GM13976 (cell line): Measurements from ENCODE around the gene SFTPA2.
"Not testable (repeated sequence)": the region's sequence is repeated elsewhere in the genome, so short reads cannot be mapped to it uniquely, and the experiment has no call there.

Source experiments
- DNase-seq: peaks from one replicate; pipeline ENCODE4 v3.0.0; 2012; ENCODE audit warnings: low spot score
- in situ Hi-C: fragments of 300-500 bp; cut with MboI; formaldehyde crosslinking; loops from one replicate; pipeline ENCODE4 v1.12.0; 2022; ENCODE audit warnings: low sequenced_read_pairs, mixed read lengths, inconsistent platforms; ENCODE audit not compliant: unreplicated experiment
- TF ChIP-seq, protein P1 (sequence below): IDR thresholded peaks from 2 replicates; pipeline ENCODE4 v1.5.1; 2012; ENCODE audit warnings: borderline replicate concordance, mild to moderate bottlenecking; ENCODE audit not compliant: insufficient read depth; ENCODE audit errors: extremely low read depth, missing control alignments, control extremely low read depth

The SFTPA2 gene

DNA sequence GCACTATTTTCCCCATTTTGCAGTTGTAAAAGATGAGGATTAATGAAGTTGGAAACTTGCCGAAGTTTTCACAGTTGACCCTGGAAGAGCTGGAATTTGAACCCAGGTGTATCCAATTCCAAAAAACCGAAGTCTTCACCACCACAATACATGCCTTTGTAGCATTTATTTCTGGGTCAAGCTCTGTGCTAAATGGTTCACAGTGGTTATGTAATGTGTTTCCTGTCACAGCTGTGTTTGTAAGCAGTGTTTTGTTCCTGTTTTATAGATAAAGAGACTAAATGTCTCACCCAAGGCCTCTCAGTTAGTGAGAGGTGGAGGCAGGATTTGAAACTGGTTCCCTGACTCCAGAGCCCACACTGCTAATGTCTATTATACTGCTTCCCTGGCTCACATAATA, 17.6 kb downstream of the SFTPA2 start:
- DNase-seq = no peak
- TF ChIP-seq, protein P1, sequence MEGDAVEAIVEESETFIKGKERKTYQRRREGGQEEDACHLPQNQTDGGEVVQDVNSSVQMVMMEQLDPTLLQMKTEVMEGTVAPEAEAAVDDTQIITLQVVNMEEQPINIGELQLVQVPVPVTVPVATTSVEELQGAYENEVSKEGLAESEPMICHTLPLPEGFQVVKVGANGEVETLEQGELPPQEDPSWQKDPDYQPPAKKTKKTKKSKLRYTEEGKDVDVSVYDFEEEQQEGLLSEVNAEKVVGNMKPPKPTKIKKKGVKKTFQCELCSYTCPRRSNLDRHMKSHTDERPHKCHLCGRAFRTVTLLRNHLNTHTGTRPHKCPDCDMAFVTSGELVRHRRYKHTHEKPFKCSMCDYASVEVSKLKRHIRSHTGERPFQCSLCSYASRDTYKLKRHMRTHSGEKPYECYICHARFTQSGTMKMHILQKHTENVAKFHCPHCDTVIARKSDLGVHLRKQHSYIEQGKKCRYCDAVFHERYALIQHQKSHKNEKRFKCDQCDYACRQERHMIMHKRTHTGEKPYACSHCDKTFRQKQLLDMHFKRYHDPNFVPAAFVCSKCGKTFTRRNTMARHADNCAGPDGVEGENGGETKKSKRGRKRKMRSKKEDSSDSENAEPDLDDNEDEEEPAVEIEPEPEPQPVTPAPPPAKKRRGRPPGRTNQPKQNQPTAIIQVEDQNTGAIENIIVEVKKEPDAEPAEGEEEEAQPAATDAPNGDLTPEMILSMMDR = no peak
- in situ Hi-C loops = no loop called here

DNA sequence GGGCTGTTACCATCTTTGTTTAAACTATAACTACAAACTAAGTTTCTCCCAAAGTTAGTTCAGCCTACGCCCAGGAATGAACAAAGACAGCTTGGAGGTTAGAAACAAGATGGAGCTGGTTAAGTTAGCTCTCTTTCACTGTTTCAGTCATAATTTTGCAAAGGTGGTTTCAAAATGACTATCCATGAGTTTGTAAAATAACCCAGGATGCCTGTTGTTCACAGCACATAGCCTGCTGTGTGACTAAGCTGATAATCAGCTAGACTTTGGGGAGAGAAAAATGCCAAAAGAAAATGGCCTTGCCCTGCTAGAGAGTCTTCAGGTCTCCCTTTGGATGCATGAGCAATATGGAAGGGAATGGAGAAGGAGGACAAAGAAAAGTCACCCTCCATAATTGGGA, 19.3 kb downstream of the SFTPA2 start:
- in situ Hi-C loops, DNase-seq: not testable (repeated sequence)

DNA sequence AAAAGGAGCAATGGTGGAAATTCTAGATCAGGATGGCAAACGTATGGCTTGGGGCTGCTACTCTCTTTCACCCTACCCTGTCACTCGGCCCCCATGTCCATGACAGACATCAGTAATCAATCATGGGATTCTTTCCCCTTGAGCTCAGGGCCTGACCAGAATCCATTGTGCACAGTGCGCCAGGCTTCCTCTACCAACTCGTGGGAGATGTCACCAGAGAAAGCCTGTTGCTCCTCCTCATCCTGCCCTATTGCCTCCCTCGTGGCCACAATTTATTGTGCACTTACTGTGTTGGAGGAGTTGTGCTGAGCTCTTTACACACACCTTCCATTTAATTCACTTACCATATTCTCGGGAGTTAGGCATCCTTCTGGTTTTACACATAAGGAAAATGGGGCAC, 21.9 kb downstream of the SFTPA2 start:
- in situ Hi-C loops, DNase-seq: not testable (repeated sequence)

DNA sequence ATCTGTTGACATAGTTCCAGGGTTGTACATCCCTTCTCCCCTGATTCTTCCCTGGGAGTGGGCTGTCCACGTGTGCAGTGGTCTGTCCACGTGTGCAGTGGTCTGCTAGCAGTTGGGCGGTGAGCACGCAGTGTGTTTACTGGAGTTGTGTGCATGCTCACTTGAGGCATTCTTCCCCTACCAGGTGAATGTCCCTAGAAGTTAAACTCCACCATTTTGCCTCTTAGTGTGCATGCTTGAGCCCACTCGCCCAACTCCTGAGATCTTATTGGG, 26.4 kb downstream of the SFTPA2 start:
- in situ Hi-C loops, DNase-seq: not testable (repeated sequence)

DNA sequence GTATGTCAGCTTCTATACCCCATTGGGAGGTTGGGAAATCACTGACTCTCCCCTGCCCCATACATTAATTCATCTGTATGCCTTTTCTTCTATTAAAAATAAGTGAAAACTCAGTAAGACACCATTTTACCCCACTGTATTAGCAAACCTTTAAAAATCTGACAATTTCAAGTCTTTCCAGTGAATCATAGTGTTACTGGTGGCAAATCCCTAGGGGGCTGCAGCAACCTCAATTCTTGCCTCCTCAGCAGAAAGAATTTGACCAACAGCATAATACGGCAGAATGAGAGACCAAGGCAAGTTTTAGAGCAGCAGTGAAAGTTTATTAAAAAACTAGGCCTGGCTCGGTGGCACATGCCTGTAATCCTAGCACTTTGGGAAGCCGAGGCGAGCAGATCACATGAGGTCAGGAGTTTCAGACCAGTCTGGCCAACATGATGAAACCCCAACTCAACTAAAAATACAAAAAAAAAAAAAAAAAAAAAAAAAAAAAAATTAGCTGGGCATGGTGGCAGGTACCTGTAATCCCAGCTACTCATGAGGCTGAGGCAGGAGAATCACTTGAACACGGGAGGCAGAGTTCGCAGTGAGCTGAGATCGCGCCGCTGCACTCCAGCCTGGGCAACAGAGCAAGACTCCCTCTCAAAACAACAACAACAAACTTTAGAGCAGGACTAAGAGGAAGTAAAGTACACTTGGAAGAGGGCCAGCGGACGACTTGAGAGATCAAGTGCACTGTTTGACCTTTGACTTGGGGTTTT, 26.9 kb downstream of the SFTPA2 start:
- DNase-seq, in situ Hi-C loops: not testable (repeated sequence)

DNA sequence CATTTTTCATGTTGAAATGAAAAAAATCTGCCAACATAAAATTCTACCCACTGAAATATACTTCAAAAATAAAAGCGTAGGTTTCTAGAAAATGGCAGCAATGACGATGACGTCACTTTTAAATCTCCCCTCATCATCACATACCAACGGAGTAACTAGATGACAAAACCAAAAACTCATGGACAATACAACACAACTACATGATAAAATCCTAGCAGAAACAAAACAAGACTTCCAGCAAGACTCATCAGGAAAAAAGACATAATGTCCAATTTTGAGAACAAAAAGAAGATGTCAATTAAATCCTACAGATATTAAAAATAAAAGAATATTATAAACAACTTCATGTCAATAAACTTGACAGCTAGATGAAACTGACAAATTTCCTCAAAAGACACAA, 31.9 kb downstream of the SFTPA2 start:
- in situ Hi-C loops = not testable (repeated sequence)

DNA sequence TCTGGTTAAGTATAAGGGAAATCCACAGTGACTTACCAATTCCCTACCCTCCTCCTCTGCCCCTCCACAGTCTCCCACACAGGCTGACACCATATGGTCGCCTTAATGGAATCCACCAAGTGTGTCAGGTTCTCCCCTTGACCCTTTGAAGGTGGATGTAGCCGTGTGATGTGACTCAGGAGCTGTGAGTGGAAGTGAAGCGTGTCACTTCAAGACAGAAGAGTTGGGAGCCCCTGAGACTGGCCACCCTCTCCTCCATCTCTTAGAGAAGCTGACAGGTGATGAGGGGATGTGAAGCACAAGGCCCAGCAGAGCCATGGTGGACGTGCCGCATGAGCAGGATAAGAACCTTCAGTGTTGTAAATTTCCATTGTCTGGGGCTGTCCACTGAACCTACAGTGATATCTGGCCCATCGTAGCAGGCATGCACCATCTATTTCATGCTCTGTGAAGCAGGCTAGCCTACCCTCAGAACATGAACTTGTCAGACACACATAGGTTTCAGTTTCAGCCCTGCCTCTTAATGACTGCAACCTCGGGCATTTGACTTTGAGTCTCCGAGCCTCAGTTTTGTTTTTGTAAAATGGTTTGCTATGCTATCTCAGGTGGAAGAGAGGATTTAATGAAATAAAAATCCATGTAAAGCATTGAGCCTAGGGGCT, 35.0 kb downstream of the SFTPA2 start:
- DNase-seq, in situ Hi-C loops: not testable (repeated sequence)

More for the DNA sequence above, 31.9 kb downstream of the SFTPA2 start:
- not testable (repeated sequence) for DNase-seq

DNA sequence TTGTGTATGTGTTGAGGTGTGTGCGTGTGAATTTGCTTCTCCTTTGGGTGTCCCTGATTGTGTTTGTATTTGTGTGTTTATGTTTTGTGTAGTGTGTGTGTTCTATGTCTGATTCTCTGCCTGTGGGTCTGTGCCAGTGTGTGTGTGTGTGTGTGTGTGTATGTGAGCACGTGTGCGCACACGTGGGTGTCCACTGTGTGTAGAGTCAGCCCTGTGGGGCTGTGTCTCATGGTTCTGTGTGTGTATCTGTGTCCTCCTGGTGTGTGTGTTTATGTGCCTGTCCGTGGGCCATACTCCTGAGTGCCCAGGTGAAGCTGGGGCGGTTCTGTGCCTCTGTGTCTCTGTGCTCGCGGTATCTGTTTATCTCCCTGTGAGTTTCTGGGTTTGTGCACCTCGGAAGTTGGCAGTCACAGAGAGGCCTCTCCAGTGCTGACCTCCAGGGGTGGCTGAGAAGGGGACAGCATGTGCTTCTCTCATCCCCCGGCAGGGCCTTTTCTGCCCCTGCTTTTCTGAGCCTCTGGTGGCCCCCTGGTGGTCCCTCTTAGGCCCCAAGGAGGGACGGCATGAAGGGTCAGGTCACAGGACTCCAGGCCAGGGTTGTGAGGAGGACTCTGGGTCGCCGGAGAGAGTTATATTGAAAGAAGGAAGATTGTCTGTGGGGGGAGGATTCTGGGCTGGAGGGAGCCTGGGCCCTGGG, 36.9 kb downstream of the SFTPA2 start:
- DNase-seq, in situ Hi-C loops: not testable (repeated sequence)

DNA sequence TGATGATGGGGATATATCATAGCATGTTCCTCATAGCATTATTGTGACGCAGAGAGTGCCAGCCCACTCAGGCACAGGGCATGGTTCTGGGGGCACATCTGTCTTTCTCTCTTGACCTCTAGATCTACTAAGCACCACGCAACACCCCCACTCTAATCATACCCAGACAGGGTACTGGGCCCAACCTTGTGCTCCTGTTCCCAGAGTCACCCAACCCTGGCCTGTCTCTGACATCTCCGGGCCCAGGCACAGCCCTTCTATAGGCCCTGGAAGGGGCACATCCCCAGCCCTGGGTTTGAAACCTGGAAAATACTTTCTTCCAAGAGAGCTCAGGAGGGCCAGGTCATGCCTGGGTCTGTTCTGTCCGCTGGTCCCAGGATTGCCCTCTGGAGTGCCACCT, 37.7 kb downstream of the SFTPA2 start:
- in situ Hi-C loops, DNase-seq: not testable (repeated sequence)

DNA sequence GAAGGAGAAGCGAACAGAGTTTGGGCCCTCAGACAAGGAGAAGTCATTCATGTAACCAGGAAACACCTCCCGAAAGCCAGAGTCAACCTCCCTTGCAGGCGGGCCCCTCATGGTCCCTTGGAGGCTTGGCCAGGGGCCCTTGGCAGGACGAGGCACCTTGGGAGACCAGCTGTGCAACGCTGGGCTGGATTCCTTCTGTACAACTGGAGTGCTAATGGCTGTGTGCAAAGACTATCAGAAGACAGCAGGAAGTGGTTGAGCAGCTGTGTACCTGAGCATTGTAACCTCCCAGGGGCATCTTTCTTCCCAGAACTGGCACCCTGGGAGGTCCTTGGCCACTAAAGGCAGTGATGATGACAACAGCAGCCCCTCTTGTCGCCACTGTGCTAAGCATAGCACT, 38.5 kb downstream of the SFTPA2 start:
- in situ Hi-C loops, DNase-seq: not testable (repeated sequence)

DNA sequence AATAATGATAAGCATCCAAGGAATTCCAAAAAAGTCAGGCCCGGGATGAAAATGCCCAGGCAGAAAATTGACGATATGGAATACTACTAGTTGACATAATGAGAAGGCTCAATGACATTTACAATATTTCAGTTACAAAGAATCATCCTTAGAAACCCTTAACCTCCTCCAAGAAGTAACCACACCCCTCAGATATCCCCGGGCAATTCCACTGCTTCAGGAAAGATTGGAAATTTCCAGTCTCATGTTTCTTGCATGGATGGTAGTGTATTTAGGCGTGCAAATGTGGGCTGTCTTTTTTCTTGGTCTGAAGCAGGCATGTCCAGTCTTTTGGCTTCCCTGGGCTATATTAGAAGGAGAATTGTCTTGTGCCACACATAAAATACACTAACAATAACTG, 42.6 kb downstream of the SFTPA2 start:
- DNase-seq, in situ Hi-C loops: not testable (repeated sequence)

DNA sequence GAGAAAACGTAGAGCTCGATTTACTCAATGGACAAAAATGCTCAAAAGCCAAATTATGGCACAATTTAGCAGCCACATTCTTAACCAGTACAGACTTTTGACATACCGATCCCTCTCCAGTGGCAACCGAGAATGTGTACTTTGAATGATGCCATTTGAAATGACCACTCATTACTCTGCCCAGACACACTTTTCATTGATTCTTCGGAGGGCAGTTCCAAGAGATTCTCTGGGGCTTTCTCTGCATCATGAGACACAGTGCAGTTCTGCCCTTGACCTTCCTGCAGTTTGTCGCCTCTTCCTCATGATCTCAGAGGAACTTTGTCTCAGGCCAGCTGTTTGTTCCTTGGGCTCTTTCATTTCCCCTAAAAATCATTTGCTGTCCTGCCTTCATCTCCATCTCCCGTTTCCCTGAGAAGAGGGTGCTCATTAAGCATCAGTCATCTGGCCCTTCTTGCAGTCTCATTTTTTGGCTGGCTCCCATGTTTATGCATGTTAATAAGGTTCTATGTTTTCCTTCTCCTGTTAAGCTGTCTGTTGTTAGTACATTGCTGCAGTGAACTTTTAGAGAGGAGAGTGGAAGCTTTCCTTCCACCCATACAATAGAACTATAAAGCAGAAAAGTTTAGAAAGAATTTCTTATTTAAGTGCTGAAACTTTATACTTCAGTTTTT, 43.5 kb downstream of the SFTPA2 start:
- in situ Hi-C loops, DNase-seq: not testable (repeated sequence)

DNA sequence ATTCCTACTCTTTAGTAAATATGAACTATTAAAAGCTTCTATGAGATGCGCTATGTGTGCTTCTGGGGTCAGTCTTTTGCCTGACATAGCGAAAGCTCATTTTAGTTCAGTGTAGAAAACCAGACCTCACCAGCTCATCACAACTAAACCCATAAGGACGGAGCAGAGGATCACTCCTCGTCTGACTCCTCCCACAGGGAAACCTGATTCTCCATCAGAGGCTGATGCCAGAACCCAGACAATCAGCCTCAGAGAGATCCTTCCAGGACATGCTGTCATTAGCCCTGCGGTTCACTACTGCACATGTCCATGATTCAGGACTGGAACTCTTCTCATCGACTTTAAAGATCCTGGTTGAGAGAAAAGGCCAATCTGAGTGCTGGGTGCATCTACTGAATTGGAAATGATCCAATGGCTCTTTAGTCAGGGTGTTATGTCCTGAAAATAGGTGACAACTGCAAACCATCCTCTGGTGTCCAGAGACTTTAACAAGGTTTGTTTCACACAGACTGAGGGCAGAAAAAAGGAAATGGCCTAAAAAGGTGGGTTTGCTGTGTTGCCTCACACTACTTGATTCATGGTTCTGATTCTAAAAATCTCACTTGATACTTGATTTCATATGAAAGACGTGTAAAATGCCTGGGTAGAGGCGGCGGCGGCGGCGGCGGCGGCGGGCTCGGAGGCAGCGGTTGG, 48.2 kb downstream of the SFTPA2 start, which contains the start of gene EIF5AL1:
EIF5AL1 (plus strand) TSS at position 643 of the 693 bp plus-strand sequence. CDS start 117 bp downstream, outside the sequence.
- in situ Hi-C loops, DNase-seq: not testable (repeated sequence)

DNA sequence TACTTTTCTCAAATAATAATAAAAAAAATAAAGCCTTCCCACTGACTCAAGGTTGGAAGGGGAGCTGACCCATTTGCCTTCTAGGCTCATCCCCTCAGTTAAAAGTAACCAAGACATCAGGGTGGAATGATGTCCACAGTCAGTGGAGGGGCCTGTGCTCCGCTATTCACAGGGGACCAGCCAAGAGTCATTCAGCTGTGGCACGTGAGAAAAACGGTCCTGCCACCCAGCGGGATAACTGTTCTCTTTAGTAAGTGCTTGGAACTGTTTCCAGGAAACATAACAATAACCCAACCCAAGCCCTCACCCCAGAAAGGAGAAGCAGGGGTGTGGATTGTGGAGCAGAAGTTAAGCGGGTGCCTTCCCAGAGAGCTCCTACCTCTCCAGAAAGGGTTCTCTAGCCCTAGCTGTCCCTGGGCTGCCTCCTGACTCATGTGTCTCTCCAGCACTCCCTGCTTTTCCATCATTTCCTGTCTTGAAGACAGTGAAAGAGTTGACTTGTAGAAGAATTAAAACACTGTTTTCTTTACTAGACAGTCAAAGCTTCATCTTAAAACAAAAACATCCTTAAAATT, 50.2 kb downstream of the SFTPA2 start:
- in situ Hi-C loops = not testable (repeated sequence)

DNA sequence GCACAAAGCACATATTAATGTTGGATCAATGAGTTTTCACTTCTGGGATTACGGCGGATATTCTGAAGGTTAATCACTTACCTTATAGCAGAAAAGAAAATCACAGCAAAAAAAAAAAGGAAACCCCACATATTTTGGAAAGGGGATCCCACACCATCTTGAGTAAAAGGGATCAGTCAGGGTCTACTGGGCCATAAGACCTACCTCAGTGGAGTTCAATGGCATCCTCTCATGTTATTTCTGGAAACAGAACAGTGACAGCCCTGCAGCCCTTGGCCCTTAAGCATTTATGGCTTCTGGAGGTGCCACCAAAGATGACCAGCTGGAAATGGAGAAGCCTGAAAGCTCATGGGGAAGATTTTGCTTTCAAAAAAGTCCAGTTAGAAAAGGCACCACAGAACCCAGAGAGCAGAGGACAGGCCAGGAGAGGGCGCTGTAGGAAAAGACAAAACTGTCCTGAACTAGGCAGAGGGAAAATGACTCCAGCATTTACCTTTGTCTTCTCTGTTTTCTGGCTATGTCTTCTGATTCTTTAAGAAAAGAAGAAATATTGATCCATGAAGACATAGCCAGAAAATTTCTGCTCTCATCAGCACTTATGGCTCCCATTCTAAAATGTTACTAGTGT, 50.8 kb downstream of the SFTPA2 start:
- in situ Hi-C loops, DNase-seq: not testable (repeated sequence)

More for the DNA sequence above, 50.2 kb downstream of the SFTPA2 start:
- DNase-seq = not testable (repeated sequence)

DNA sequence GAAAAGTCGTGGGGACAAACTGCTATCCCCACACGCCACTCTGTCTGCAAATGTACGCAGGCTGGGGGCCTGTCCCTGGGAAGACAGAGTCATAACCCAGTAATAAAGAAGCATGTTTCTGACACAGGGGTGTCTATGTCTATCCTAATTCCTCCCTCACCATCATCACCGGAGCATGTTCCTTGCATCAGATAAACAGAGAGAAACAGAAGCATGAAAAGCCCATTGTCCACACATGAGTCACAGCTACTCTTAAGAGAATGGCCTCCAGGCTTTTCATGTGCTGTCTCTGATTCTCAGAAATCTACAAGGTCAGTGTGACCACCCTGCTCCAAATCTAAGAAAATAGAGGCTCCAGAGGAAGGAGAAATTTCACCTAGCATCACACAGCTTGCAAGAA, 52.0 kb downstream of the SFTPA2 start:
- DNase-seq, in situ Hi-C loops: not testable (repeated sequence)
